HG03025 (cell line): ENCODE measurements around the gene KLF5.
"Not testable (repeated sequence)": the region's sequence is repeated elsewhere in the genome, so short reads cannot be mapped to it uniquely, and the experiment has no call there.

ENCODE experiments used
- ATAC-seq: cut with Tn5 transposase; IDR thresholded peaks from one replicate; pipeline ENCODE4 v1.9.1; 2021; ENCODE audit warnings: mild to moderate bottlenecking, moderate library complexity; ENCODE audit not compliant: unreplicated experiment, low FRiP score

Gene KLF5

GRCh38 chr13:73058736-73059459, at the start of gene KLF5:
Gene KLF5 (plus strand): TSS chr13:73059005. CDS start chr13:73059328, 323 bp downstream.
- peak; percentile 96 for ATAC-seq

- ATAC-seq: no peak
These were observed 47.1 kb upstream of the KLF5 start for GRCh38 chr13:73011751-73012150.

- no peak for ATAC-seq
These were observed 43.0 kb upstream of the KLF5 start for GRCh38 chr13:73015805-73016204.

- ATAC-seq: no peak
These were observed 40.5 kb upstream of the KLF5 start for GRCh38 chr13:73018336-73018735.

GRCh38 chr13:73025217-73026012, 33.4 kb upstream of the KLF5 start:
- no peak for ATAC-seq

GRCh38 chr13:73034901-73035300, 23.9 kb upstream of the KLF5 start:
- ATAC-seq: no peak

GRCh38 chr13:73035660-73036059, 23.1 kb upstream of the KLF5 start:
- no peak for ATAC-seq

GRCh38 chr13:73036566-73036965, 22.2 kb upstream of the KLF5 start:
- no peak for ATAC-seq

GRCh38 chr13:73038064-73038463, 20.7 kb upstream of the KLF5 start:
- no peak for ATAC-seq

GRCh38 chr13:73039201-73040108, 19.4 kb upstream of the KLF5 start:
- no peak for ATAC-seq

- ATAC-seq: no peak
These were observed 18.3 kb upstream of the KLF5 start for GRCh38 chr13:73040484-73040883.

GRCh38 chr13:73040968-73041596, 17.7 kb upstream of the KLF5 start:
- ATAC-seq: no peak

GRCh38 chr13:73045031-73045430, 13.8 kb upstream of the KLF5 start:
- no peak for ATAC-seq

- not testable (repeated sequence) for ATAC-seq
These were observed 10.2 kb upstream of the KLF5 start for GRCh38 chr13:73048615-73049014.

GRCh38 chr13:73054712-73055111, 4.1 kb upstream of the KLF5 start:
- ATAC-seq: no peak

GRCh38 chr13:73055813-73056564, 2.8 kb upstream of the KLF5 start:
- ATAC-seq: no peak

GRCh38 chr13:73056565-73056962, 2.2 kb upstream of the KLF5 start:
- no peak for ATAC-seq

GRCh38 chr13:73057284-73058063, 1.3 kb upstream of the KLF5 start:
- no peak for ATAC-seq

- ATAC-seq: no peak
These were observed 816 bp upstream of the KLF5 start for GRCh38 chr13:73058064-73058313.
